Epidermal melanocyte (primary cell): ENCODE measurements around the gene GPX3.

Source experiments
- DNase-seq: peaks from one replicate; pipeline ENCODE4 v3.0.0; 2011; ENCODE audit warnings: low spot score; ENCODE audit not compliant: insufficient read length

The GPX3 gene

DNA sequence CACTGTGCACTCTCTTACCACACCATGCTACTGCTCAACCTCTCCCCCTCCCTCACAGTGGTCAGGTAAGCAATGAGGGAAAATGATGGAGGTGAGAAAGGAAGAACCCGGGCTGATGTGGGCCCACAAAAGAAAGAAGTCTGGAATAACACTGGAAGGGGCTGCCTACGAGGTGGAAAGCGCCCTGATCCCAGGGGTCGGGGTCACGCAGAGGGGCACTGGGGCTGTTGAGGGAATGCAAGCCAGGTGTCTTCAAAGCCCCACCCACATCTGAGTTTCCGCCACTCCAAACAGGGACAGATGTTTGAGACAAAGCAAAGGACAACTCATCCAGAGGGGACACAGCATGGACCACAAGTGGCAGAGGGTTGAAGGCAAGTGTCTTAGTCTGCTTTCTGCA lies 56.2 kb downstream of the GPX3 start:
- DNase-seq = no peak

DNA sequence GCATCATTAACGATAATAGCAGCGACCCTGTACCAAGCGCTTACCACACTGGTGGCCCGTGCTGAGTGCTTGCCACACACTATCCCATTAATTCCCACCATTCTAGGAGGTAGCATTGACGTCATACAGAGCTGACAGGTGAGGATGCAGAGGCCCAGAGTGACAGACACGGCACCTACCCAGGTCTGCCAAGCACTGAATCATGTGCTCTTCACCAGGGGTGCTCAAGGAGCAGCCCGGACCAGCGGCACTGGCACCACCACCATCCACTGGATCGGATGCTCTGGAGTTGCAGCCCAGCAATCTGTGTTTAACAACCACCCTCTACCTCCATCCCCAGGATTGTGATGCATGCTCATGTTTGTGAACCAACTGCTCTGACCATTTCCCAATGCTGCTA lies 57.0 kb downstream of the GPX3 start:
- no peak for DNase-seq

DNA sequence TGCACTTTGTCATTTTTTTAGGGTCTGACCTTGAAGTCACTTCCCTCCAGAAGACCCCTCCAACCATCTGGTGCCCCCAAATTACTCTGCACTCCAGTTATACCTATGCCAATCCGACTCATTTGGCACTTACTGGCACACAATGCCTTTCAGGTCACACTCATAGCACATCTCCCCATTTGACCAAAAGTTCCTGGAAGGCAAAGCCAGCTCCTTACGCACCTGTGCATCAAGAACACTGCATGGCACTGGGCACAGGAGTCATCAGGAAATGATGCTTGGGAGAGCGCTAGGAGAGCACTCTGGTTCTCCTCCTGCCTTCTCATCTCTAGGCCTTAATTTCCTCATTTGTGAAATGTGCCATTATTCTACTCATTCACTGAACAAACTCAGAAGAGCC lies 57.6 kb downstream of the GPX3 start:
- DNase-seq = no peak
